Hindlimb muscle (tissue), 1 donor: ENCODE measurements around the gene VTN. TPM values are rescaled to one million over a fixed set of nuclear protein-coding genes. Genes with fewer than 3 reads are reported as not detected.
A peak's percentile ranks its signal among the peaks of the same experiment; 100 is the strongest.

ENCODE experiments used
- DNase-seq: peaks from one replicate; pipeline ENCODE4 v3.0.0-alpha.2; 2013
- polyA plus RNA-seq: library from polyadenylated mRNA; unstranded; fragments of 120-200 nt; gene quantifications from one replicate; pipeline ENCODE4 v1.2.1, GENCODE V29; 2013; ENCODE audit not compliant: insufficient read length

The VTN gene
- polyA plus RNA-seq, 1 donor, result 1.2 TPM

DNA sequence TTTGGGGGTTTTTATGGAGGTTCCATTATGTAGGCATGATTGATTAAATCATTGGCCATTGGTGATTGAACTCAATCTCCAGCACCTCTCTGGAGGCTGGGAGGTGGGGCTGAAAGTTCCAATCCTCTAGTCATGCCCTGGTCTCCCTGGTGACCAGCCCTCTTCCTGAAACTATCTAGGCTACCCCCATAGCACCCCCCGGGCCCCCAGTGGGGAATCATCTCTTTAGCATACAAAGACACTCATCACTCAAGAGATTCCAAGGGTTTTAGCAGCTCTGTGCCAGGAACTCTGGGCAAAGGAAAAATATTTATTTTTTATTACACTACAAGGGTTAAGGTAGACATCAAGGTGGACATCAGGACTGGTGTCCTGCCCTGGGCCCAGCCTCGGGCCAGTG lies 25.3 kb upstream of the VTN start:
- DNase-seq, result no peak

DNA sequence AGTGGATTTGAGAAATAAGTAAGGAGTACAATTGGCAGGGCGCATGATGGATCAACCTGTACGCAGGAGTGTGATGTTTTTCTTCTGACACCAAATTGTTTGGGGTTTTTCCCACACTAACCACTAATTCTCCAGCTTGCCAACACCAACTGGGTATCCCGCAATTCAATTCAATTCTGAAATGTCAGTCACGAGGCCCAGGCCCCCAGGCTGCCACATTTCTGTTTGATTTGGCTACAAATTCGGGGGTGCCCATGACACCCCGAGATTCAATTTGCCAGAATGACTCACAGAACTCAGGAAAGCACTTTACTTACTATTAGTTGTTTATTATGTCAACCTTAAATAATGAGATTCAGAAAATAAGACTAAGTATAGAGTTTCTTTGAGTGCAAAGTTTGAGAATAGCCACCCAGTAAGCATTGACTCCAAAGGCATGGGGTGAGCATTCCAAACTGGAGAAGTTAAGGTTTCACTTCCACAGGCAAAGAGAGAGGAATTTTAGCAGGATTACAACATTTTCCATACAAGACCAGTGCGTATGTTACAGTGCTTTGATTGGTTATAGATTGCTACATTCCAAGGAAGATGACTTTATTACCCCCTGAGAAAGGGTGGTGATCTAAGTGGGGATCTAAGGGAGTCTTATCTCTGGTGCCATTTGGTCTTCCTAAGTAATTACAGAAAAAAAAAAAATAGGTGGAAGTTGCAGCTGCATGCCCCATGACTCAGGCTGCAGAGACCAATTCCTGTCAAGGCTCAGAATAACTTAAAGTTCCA lies 24.4 kb upstream of the VTN start:
- no peak for DNase-seq

DNA sequence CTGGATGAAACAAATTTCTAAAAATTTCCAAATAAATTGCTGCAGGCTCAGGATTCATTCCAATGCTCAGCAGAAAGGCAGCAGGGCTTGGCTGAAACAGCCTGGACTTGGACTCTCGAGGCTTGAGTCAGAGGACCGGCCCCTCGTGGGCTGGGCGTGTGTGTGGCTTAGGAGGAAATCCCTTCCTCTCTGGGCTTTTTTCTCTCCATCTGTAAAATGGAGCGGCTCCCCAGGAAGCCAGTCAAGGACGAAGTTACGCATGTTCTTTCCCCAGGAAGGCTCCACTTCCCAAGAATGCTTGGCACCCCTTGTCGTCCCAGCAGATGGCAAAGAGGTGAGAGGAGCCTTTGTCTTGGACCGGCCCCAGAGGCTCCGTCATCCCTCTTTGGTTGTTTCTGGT lies 22.4 kb upstream of the VTN start:
- no peak for DNase-seq

DNA sequence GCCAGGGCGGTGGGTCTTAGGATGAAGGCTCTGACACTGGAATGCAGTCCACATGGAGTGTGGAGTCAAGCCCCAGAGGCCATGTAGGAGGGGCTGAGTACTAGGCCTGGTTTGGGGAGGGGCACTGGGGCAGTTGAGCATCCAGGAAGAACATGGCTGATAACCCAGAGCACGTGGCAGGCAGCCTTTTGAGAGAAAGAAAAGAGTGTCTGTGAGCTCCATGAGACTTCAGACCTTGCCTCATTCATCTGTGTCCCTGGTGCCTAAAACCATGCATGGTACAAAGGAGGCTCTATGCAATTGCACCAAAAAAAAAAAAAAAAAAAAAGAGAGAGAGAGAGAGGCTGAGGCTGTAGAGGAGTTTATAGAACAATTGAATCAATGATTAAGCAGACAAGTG lies 21.3 kb upstream of the VTN start:
- DNase-seq, result no peak

DNA sequence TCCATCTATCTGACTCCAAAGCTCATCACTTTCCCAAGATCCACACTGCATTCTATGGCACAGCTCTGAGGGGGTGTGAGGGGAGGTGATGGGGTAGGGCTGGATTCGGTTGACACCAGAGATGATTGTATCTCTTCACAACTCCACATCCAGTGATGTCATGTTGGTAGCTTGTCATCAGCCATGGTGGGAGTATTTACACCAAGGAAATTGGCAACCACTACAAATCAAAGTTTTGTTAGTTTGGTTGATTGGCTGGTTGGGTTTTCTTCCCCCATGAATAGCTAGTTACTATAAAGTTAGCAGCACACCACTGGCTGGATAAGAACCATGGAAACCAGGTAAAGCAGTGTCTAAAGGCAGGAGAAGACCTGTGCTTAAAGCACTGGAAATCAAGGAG lies 20.9 kb upstream of the VTN start:
- DNase-seq, result no peak

DNA sequence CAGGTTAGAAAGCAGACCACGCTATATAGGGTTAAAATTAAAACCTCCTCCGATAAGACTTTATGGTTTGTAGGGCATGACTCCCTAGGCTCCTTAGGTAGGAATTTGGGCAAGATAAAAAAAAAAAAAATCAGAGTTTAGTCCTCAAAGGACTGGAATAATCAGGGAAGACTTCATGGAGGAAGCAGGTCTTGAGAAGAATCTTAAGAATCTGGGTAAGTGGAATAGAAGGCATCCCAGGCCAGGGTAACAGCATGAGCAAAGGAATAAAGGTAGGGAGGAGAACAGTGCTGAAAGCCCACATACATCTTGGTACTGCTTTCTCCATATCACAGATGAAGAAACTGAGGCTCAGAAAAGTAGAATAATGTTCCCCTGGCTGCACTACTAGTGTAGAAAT lies 20.5 kb upstream of the VTN start:
- DNase-seq, result no peak

DNA sequence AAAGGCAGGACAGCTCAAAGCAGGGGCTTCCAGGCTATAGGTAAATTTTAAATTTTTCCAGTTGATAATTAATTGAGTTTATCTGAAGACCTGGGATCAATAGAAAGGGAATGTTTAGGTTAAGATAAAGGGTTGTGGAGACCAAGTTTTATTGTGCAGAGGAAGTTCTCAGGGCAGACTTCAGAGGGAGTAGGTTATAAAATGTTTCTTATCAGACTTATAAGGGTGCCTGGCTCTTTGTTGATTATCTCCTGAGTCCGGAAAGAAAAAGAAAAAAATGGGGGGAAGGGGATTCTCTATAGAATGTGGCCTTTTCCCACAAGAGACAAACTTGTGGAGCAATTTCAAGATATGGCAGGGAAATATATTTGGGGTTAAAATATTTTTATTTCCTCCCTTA lies 20.0 kb upstream of the VTN start:
- DNase-seq, result no peak

DNA sequence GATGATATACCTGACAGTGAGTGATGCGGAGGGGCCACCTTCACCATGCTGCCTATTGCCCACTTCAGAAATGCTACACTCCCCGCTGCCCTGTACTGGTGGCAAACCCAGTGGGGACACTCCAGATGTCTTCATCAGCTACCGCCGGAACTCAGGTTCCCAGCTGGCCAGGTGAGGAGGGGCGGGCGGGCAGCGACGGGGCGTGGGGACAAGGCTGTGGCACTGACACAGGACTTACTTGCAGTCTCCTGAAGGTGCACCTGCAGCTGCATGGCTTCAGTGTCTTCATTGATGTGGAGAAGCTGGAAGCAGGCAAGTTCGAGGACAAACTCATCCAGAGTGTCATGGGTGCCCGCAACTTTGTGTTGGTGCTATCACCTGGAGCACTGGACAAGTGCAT lies 18.0 kb upstream of the VTN start:
- DNase-seq, result no peak

DNA sequence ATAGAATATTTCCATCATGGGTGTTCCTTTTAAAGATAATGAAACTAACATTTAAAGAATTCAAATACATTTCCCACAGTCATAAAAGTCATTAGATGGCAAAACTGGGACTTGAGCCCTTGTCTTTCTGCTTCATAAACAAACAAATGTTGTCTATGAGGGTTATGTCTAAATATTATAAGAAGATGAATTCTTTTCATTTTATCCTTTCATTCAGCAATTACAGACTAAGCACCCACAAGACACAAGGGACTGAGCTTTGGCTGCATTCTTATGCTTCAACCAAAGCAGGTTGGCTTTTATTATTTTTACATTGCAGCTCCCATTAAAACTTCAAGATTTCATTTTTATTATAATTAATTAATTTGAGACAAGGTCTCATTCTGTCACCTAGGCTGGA lies 16.3 kb upstream of the VTN start:
- DNase-seq, result no peak

DNA sequence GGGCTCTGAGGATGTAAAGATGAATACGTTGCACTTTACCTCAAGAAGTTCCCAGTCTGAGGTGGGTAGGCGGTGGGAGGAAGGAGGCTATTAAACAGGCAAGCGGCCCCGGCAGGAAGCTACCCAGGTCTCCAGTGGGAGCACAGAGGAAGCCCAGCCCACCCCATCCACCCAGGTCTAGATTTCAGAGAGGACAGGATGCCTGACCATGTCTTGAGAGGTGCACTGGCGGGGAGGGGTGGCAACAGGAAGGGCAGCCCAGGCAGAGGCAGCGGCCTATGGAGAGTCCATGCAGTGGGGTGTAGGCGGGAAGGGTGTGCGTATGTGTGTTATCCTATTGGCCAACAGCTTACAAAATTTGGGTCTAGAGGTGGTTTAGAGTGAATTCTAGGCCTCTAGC lies 15.3 kb upstream of the VTN start:
- DNase-seq, result no peak

DNA sequence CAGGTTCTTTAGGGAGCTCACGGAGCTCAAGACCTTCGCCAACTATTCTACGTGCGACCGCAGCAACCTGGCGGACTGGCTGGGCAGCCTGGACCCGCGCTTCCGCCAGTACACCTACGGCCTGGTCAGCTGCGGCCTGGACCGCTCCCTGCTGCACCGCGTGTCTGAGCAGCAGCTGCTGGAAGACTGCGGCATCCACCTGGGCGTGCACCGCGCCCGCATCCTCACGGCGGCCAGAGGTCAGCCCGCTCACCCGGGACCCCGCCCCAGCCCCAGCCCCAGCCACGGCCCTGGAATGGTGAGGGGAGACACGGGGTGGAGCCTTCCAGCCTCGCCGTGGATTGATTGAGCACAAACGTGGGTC lies 14.9 kb upstream of the VTN start:
- DNase-seq, result no peak

DNA sequence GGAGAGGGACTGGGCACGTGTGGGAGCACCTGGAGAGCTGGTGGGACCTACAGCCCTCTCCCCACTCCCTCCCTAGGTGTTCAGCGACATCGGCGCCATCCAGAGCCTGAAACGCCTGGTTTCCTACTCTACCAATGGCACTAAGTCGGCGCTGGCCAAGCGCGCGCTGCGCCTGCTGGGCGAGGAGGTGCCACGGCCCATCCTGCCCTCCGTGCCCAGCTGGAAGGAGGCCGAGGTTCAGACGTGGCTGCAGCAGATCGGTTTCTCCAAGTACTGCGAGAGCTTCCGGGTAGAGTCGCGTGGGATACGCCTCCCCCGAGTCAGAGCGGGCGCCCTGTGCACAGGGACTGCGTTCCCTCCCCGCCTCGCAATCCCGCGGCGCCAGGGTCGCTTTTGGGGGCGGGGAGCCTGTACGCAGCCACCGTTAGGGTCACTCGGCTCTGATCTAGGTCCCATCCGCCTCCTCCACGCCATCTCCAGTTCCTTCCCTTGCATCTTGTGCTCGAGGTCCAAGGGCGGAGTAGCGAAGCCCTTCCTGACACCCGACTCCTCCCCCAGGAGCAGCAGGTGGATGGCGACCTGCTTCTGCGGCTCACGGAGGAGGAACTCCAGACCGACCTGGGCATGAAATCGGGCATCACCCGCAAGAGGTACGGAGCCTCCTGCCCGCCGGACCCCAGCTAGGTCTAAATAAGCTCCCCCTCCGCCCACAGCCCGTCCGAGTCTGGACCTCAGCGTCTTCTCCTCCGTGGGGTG lies 14.4 kb upstream of the VTN start:
- DNase-seq, result no peak

DNA sequence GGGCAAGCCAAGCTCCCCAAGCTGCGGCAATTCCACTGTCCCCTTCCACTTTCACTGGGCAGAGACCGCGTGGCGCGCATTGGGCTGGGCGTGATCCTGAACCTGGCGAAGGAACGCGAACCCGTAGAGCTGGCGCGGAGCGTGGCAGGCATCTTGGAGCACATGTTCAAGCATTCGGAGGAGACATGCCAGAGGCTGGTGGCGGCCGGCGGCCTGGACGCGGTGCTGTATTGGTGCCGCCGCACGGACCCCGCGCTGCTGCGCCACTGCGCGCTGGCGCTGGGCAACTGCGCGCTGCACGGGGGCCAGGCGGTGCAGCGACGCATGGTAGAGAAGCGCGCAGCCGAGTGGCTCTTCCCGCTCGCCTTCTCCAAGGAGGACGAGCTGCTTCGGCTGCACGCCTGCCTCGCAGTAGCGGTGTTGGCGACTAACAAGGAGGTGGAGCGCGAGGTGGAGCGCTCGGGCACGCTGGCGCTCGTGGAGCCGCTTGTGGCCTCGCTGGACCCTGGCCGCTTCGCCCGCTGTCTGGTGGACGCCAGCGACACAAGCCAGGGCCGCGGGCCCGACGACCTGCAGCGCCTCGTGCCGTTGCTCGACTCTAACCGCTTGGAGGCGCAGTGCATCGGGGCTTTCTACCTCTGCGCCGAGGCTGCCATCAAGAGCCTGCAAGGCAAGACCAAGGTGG lies 11.2 kb upstream of the VTN start:
- DNase-seq, result no peak

DNA sequence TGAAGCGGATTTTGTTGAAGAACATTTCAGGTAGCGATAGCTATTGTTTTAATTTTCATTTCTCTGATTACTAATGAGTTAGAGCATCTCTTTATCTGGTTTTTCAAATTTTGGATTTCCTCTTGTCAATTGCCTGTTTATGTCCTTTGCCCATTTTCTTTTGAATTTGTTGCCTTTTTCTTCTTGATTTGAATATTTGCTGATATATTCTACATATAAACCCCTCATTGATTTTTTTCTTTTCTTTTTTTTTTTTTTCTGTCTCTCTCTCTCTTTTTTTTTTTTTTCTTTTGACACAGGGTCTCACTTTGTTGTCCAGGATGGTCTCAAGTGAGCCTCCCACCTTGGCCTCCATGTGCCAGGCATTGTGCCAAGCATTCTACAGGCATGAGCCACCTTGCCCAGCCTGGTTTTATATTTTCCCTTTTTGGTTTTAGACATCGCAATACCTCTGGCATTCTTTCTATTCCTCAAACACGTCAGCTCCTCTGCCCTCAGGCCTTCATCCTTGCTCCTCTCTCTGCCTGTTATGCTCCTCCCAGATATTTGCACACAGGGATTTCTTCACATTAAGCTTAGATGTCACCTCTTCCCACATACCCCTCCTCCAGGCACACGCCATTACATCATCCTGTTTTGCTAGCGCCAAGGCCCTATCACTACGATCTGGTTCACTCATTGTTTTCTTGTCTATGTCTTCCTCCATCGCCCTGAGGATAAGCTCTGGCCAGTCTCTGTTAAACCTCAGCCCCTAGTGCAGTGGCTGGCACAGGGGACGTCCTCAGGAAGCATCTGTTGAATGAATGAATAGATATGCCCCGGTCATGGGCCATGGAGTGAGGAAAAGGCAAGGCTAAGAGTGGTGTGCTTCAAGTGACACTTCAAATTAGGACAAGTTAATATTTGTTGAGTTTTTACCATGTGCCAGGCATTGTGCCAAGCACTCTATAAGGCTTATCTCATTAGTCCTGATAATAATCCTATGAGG lies 10.0 kb upstream of the VTN start:
- no peak for DNase-seq

DNA sequence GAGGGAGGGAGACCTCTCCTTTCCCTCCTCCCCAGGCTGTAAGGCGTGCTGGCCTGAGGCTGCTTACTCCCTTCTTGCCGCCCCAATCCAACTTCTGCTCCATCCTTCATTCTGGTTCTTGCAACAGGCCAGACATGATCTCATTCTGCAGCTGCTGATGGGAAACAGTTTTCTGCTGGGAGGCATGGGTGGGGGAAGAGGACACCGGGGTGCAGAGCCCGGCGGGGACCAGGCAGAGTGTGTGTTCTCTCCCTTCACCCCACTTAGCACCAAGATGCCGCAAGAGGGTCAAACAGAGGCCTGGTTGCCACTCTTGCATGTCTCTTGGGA lies 2.8 kb upstream of the VTN start:
- DNase-seq, result no peak

DNA sequence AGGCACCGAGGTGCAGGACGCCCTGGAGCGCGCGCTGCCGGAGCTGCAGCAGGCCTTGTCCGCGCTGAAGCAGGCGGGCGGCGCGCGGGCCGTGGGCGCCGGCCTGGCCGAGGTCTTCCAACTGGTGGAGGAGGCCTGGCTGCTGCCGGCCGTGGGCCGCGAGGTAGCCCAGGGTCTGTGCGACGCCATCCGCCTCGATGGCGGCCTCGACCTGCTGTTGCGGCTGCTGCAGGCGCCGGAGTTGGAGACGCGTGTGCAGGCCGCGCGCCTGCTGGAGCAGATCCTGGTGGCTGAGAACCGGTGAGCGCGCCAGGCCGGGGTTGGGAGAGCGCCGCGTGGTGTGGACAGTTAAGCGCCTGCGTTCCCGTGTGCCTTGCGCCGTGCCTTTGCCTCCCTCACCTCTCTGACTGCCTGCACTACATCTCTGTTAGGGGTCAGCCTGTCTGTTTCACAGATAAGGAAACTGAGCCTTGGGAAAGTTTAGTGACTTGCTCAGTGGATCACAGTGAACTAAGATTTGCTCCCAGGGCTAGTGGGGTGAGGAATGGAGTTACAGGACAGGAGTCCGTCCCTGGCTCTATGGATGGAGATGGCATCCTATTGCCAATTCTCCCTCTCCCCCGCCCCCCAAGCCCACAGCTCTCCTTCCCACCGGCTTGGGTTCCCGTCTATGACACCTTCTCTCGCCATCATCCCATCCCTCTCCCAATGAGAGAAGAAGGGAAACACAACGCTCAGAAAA lies 2.3 kb upstream of the VTN start:
- peak; percentile 41 for DNase-seq

DNA sequence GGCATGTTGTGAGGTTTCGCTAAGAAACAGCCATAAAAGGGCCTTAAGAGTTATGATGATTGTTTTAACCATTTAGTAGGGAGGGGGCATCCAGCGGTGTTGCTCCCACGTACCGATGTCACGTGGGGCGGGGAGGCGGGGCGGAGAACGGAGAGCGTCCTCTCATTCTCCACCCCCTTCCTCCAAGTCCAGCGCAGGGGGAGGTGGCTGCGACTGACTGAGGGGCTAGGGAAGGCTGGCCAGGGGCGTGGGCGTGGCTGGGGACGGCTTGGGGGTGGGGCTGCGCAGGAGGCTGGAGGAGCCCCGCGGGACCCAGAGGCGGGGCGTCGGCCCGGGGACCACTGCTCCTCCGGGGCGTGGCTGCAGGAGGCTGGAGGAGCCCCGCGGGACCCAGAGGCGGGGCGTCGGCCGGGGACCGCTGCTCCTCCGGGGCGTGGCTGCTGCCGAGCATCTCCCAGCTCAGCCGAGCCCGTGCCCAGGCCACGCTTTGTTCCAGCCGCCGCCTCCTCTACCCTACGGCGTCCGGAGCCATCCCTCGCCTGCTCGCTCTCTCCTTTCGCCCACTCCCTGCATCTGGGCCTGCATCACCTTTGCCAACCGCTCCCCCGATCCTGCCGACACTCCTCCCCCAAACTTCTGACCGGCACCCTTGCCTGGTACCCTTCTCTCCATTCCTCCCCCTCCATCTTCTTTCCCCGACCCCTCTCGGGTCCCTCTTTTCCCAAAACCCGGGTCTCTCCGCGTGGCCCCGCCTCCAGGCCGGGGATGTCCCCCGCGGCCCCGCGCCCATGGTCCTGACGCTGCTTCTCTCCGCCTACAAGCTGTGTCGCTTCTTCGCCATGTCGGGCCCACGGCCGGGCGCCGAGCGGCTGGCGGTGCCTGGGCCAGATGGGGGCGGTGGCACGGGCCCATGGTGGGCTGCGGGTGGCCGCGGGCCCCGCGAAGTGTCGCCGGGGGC lies 1.4 kb upstream of the VTN start, which contains the start of gene SARM1:
SARM1 (plus strand) TSS at position 450 of the 958 bp plus-strand sequence; CDS start at position 789, 339 bp downstream.
- peak; percentile 66 for DNase-seq

DNA sequence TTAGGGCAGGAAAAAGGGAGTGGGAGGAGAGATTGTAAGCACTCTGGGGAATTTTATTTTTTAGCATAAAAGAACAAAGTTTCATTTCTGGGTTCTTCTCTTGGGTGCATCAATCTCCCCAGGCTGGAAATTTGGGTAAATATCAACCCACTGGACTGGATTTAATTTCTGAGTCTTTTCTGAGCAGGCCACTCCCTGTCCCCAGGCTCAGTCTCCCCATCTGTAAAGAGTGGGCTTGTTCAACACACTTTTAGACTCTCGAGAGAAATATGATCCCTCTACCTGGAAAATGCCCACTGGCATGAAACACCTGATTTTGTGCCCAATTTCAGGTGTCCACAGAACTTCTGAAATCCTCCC lies 617 bp upstream of the VTN start:
- no peak for DNase-seq

DNA sequence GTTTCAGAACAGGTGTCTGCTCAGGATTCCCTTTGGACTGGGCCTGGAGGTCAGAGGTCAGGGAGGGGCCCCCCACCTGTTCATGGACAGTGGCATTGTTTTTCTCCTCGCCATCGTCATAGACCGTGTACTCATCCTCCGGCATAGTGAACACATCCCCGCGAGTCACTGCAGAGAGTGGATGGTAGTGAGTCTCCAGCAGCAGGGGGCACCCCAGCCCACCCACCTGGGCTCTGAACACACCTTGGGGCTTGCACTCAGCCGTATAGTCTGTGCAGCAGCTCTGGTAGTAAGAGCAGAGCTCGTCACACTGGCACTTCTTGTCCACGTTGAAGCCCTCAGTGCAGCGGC lies 448 bp downstream of the VTN start:
- DNase-seq, result no peak

DNA sequence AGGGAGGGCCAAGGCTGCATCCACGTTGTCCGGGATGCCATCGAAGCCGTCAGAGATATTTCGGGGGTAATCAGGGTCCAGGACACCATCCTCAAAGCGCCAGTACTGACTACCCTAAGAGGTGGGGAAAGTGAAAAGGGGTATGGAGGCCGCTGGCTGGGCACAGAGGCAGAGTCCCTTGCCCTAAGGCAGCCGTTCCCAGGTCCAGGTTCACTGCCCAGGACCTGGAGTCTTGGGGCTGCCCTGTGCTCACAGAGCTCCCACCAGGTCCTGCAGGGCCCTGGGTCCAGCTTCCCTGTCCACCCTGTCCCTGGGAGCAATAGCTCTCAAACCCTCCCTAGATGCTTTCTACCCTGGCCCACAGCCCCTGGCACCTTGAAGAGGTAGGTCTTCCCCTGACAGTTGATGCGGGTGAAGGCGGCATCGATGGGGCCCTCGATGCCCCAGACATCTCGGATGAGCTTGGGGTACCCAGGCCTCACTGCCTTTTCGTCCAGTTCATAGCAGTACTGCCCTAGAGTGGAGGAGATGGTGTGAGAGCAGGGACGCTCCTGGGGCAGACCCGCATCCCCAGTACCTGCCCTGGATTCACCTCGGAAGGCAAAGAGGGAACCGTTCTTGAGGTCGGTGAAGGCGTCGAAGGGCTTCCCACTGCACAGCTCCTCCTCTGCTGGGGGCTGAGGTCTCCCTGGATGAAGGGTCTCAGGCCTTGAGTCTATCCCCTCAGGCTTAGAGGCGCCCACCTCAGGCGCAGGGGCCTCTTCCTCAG lies 1.0 kb downstream of the VTN start:
- no peak for DNase-seq
